SU-DHL-6 (cell line): ENCODE measurements around the gene SMIM43.

Source experiments
- CTCF ChIP-seq: fragments of 200-600 bp; sonication (generic); IDR thresholded peaks from one replicate; pipeline ENCODE4 v1.5.1; 2017; ENCODE audit warnings: antibody characterized with exemption, mild to moderate bottlenecking, low read length, moderate library complexity; ENCODE audit not compliant: insufficient read depth, poor library complexity, severe bottlenecking
- EZH2phosphoT487 ChIP-seq: fragments of 200-600 bp; sonication (generic), shearing (Covaris generic); conservative IDR thresholded peaks from 2 replicates; pipeline ENCODE4 v1.6.1; 2018; ENCODE audit warnings: mild to moderate bottlenecking, antibody characterized with exemption, low read length, moderate library complexity, mixed read lengths

GRCh38 chr4:121721700-121722099, 43.3 kb downstream of the SMIM43 start:
- no peak for TF ChIP-seq CTCF
- no peak for TF ChIP-seq EZH2phosphoT487
